GM12874 (cell line): ENCODE measurements around the gene PARP4.

ENCODE experiments used
- TF ChIP-seq, protein P1 (sequence below): IDR thresholded peaks from 2 replicates; pipeline ENCODE4 v1.5.1; 2011; ENCODE audit warnings: low read depth, mild to moderate bottlenecking, control low read depth, low read length, moderate library complexity; ENCODE audit not compliant: insufficient read depth

PARP4 gene

DNA sequence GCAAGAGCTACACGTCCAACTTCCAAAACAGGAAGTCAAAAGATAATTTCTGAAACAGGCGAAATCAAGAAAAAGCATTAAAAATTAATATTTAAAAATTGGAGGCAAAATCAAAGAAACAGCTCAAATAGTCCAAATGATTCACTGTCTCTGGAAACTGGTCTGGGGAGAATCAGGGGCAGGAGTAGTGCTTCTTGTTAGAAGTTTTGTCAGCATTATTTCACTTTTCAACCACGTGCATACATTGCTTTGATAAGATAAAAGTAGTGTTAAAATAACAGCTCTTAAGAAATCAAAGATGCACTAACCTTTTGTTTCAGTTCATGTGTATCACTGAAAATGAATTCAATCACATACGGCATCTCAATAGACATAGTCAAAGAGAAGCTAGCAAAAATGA is 53.8 kb downstream of the PARP4 start:
- TF ChIP-seq, protein P1, sequence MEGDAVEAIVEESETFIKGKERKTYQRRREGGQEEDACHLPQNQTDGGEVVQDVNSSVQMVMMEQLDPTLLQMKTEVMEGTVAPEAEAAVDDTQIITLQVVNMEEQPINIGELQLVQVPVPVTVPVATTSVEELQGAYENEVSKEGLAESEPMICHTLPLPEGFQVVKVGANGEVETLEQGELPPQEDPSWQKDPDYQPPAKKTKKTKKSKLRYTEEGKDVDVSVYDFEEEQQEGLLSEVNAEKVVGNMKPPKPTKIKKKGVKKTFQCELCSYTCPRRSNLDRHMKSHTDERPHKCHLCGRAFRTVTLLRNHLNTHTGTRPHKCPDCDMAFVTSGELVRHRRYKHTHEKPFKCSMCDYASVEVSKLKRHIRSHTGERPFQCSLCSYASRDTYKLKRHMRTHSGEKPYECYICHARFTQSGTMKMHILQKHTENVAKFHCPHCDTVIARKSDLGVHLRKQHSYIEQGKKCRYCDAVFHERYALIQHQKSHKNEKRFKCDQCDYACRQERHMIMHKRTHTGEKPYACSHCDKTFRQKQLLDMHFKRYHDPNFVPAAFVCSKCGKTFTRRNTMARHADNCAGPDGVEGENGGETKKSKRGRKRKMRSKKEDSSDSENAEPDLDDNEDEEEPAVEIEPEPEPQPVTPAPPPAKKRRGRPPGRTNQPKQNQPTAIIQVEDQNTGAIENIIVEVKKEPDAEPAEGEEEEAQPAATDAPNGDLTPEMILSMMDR = no peak

DNA sequence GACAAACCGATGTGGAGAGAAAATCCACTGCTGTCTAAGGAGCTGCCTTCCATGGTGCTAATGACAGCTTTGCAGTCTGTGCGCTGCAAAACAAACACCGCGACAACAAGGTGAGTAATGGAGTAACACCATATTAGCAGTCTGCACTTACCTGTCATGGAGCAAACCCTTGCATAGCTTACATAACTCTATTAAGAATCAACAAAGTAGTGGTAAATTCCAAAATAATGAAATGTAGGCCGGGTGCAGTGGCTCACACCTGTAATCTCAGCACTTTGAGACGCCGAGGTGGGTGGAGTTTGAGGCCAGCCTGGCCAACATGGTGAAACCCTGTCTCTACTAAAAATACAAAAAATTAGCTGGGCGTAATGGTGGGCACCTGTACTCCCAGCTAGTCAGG is 56.2 kb downstream of the PARP4 start:
- TF ChIP-seq, protein P1 = no peak

DNA sequence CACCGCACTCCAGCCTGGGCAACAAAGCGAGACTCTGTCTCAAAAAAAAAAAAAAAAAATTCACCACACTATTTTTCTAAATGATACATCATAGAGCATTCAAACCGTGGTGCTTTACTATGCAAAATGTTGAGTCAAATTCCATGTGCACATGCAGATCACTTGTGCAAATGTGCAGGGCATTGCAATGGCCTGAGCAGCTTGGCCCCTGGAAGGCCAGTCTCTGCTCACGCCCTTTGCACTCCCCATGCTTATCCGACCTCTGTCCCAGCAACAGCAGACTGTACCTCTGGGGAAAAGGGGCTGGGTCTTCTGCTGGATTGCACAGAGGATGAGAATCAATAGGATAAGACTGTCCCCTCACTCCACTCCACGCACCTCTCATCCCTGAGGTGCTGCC is 58.5 kb downstream of the PARP4 start:
- TF ChIP-seq, protein P1 = no peak

DNA sequence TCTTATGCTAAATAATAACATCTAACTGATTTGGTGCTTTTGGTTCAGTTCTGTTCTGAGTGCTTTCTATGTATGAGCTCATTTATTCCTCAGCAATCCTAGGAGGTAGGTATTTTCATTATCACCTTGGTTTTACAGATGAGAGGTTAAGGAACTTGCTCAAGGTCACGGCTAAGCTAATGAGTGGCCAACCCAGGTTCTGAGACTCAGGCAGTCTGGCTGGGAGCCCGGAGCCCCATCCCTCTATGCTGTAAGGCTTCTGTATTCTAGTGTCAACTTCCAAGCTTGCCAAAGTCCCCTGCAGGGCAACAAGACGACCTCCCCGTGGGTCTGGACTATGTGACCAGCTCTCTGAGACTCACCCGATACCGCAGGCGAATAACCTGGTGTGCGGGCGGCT is 60.5 kb downstream of the PARP4 start:
- TF ChIP-seq, protein P1 = no peak

DNA sequence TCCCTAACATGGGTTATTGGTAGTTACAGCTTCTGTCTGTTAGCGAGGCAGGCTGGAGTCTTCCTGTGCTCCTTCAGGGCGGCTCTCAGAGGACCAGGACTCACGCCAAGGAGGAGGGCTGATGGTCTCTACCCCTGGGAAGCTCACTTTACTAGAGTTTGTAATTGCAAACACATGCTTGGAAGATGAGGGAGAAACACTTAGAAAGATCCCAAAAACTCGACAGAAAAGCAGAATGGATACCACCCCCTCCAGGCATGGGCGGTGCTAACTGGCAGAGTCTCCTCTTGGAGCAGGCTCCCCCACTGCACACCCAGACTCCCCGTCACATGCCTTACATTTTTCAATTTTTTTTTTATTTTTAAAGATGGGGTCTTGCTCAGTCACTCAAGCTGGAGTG is 62.0 kb downstream of the PARP4 start:
- TF ChIP-seq, protein P1 = no peak

DNA sequence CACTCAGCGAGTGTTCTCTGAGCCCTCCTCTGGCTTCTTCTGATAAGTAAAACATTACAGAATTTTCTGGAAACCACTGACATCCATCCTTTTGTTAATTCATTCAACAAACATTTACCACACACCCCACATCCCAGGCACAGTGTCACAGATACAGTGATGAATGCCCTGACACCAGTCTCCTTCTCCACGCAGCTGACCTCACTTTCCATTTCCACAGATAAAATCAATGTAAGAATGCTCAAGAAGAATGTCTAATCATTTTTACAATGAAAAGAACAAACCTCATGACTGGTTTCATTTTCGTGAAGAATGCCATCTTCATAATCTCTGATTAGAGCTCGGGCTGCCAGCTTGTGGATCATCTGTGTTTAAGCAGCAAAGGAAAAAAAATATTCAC is 69.2 kb downstream of the PARP4 start:
- TF ChIP-seq, protein P1 = no peak

DNA sequence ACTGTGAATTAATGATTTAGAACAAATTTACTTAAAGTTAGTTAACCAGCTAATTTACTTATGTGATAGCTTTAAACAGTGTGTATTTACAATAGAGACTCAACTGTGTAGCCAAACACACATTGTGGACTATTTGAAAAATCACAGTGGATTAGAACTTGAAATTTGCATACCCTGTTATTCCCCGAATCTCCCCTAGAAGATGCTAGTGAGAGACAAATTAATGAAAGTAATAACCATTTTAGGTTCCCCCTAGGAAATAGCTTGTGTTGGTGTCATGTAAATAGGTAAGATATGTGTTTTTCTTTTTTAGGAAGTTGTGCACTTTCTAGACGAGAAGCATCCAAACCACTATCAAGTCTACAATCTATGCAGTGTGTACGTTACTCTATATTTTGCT is 104.7 kb downstream of the PARP4 start:
- TF ChIP-seq, protein P1 = peak; percentile 25; the same call in 1 of the 2 replicates

DNA sequence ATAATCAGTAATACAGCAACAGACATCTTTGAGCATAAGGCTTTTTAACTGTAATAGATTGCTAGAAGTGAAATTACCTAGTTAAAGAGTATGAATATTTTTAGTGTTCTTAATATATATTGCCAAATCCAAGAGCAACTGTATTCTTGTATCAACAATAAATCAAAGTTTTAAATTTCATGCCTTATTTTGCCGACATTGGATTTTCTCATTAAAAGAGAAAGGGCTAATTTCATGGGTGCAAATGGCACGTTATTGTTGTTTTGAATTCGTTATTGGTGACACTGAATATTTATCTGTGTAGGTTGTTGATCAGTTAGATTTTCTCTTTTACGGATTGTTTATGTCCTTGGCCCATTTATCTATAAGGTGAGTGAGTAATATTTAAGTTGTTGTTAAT is 106.1 kb downstream of the PARP4 start:
- TF ChIP-seq, protein P1 = no peak
